ENCODE measurements around the gene SH3GLB1.
A peak's percentile ranks its signal among the peaks of the same experiment; 100 is the strongest.

DNA sequence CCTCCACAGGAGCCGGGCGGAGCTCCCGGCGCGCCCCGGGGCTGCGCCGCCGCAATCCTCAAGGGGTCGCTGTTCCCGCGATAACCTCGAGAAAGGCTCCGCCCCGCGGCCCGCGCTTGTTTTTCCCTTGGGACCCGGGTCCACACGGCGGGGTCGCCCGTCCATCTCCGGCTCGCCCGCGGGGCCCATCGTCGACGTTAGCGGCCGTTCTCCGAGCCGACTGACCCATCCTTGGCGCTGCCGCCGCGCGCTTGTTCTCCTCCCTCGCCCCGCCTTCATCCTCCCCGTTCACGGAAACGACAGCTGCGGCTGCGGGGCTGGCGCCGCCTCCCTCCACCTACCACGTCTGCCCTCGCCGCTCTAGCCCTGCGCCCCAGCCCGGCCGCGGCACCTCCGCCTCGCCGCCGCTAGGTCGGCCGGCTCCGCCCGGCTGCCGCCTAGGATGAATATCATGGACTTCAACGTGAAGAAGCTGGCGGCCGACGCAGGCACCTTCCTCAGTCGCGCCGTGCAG lies at the start of gene SH3GLB1:
- TF ChIP-seq CTCF (IDR thresholded peaks at IDR 0.05) (peak; percentile 92 to 99 (median 94)), POLR2A (IDR thresholded peaks at IDR 0.05) (peak; percentile 74 to 86 (median 86))

Data from body of pancreas (tissue), 4 donors.